Stimulated activated CD4-positive, alpha-beta T cell treated with anti-CD3 and anti-CD28 coated beads, Interleukin-4, amount 100 ng/mL, for 4 hours (primary cell): Measurements from ENCODE around the gene TMEM258.

Source experiments
- DNase-seq, 2 experiments: peaks; one replicate each; pipeline ENCODE4 v3.0.0-alpha.2; 2020

TMEM258 gene

DNA sequence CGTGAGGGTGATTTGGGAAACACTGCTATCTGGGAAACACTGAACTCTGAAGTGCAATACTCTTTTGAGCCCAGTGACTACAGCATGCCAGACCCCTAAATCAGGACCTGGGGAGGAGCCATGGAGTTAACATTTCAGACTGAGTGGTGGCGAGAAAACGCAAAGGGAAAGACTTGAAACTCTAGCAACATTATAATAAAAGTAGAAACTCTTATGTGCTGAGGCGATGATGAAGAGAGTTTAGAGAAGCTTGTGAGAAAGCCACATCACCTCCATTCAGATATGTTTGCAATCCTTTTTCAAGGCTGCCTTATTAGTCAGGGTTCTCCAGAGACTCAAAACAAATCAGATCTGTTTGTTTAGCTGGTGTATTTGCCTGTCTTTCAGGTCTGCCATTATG, 2.2 kb upstream of the TMEM258 start:
- DNase-seq: no peak

DNA sequence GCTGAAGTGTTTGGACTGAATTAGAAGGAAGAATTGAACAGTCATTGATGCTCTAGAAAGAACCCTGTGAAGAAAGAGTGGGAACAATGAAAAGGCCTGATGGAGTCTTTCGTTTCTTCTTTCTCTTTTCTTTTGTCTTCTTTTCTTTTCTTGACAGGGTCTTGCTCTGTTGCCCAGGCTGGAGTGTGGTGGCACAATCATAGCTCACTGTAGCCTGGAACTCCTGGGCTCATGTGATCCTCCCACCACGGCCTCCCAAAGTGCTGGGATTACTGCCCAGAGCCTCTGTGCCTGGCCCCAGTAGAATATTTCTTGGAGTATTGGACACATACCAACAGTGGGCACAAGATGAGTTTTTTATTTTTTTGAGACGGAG, 1.4 kb upstream of the TMEM258 start:
- DNase-seq: no peak

DNA sequence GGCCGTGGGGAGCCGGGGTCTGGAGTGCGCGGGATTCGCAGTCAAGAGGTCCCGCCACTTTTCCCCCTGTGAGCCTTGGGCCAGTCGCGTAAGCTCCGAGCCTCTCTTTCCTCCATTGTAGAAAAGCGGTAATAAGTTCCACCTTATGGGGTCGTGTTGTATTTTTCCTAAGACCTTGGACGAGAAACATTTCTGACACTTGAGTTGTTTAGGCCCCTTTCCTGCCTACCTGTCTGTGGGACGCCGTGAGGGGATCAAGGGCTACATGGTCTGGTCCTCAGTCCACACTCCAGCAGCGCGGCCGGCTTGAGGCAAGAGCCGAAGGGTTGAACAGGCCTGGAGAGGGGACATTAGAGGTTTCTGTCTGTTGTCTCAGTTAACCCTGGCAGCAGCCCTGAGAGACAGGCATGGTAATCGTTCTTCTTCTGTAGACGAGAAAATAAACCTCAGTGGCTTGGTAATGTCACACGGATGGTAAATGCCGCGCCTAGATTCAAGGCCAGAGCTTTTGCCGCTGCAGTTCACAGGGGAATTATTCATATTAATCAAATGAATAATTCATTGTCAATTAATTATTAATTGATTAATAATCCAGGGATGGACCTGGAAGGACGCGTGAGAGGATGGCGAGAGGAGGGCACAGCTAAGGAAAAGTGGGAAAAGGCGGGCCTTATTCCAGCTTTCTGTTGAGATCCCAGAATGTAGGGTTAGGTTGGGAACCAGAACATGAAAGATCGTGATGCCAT, 857 bp upstream of the TMEM258 start:
- no peak for DNase-seq

DNA sequence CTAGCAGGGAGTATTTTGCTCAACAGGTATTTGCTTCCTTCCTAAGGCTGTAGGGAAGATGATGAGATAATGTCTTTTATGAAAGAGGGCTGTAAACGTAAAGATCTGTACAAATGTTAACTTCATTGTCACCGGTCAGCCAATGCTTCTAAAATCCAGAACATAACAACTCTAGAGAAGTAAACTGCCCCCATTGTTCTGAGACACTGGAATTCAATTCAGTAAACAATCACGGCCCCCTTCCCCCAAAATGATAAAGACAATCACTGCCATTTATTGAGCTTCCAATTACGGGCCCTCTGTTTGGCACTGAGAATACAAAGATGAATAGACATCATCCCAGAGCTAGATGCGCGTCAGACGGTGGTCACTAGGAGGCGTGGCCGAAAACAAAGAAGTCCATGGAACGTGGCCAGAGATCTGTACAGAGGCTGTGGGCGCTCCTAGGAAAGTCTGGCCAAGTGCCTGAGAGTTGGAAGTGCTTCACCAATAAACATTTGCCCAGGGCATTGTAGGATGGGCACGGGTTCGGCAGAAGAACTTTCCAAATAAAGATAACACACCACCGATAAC, 576 bp downstream of the TMEM258 start:
- no peak for DNase-seq

DNA sequence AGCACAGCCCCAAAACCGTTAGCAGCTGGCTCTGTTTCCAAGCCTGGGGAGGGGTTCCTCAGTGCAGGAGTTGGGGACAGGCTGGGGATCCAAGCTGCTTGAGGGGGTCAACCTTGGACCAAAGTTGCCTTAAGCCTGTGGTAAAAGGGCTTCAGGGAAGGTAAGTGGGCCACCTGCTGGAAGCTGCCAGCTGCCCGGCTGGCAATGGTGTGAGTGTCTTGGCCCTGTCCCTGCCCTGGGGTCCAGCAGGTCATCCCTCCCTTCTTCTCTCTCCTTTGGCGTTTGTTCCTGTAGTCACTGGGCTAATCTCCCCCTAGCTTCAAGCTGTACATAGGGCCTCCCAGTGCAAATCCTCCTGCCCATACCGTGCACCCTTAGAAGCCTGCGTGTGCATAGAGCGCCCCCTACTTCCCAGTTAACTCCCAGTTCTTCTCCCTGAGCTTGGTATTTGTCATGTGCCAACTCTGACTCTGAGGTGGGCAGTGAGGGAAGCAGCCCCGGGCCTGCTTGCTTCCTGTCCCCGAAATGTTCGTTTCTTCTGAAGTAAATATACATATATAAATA, 4.4 kb downstream of the TMEM258 start:
- no peak for DNase-seq

DNA sequence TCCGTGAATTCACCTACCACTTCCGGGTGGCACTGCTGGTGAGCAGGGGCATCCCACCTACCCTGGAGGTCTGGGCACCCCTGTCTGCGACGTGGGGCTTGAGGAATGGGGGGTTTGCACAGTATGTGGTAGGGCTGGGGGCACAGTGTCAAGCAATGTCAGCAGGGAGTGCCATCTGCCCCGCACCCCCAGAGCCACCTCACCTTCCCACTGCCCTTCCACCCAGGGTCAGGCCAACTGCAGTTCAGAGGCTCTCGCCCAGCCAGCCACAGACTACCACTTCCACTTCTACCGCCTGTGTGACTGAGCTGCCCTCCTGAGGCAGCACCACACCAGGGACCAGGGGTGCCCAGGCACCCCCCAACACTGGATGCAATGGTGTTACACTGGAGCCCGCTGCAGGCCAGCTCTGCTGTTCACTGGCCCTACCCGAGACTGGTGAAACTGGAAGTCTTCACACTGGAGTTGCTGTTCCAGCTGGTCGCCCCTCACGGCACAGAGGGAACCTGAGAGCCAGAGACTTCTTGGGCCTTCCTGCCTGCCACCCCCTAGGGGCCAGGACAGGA, 6.5 kb downstream of the TMEM258 start:
- no peak for DNase-seq

DNA sequence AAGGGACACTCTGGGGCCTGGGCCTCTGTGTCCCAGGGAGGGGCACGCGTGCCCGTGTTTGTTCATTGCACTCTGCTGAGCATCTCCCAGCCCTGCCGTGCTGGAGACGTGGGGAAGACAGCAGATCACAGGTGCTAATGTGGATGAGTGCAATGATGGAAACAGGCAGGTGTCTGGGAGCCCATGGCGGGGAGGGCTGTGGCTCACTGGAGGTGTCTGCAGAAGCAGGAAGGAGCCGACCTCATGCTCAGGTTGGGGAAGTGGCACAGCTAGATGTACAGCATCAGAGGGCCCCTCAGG, 7.9 kb downstream of the TMEM258 start:
- DNase-seq: no peak

DNA sequence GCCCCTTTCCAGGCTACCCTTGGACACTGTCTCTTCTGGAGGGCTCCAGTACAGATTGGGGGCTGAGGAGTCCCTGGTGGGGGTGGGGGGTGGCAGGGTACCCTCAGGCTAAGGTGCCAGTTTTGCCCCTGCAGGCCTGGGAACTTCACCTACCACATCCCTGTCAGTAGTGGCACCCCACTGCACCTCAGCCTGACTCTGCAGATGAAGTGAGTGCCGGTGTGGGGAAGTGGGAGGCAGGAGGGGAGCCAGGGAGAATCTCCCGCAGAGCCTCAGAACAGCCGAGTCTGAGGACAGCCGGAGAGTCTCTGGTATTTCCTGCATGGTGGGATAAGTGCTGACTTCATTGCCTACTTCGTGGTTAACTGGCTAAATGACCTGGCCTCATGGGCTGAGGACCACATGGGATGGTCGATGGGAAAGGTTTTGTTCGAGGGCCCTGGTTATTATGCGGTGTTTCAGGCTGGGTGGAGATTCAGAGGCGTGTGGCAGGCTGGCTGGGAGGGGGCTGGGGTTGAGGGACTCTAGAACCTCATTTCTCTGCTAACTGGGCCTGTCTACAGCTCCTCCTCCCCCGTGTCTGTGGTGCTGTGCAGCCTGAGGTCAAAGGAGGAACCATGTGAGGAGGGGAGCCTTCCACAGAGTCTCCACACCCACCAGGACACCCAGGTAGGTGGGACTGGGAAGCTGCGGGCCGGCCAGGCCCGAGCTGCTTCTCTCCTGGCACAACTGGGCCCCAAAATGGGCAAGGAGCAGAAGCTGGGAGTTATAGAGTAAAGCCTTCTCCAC, 8.5 kb downstream of the TMEM258 start:
- DNase-seq: no peak

DNA sequence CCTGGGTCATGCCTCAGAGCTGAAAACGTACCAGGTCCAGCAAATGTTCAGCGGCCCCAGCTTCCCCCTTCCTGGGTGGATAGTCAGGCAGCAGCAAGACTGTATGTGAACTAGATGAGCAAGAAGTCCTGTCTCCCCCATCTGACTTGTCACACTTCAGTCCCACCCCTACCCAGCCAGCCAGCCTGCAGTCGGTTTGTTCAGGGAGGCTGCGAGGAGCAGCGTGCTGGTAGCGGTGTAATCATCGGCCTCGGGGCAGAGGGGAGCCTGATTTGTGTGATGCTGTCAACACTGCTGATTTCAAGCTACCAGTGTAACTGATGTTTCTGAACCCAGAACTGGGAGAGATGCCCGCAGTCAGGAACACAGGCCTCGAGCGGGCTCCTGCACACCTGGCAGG, 9.6 kb downstream of the TMEM258 start:
- DNase-seq: no peak

DNA sequence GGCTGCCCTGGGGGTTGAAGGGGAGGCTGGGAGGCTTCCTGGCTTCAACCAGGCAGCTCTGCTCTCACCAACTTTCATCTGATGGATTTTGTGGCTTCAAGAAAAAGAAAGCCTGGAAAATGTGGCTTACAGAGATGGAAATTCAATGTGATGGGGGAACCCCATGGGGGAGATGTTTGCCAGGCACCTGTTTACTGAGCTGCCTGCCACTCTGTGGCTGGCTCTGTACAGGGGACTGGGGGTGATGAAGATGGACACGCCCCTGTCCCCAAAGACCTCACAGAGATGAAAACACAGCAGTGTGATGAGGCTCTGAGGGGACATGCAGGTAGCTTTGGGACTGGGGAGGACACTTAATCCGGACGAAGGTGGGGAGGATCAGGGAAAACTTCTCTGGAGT, 10.1 kb downstream of the TMEM258 start:
- no peak for DNase-seq

DNA sequence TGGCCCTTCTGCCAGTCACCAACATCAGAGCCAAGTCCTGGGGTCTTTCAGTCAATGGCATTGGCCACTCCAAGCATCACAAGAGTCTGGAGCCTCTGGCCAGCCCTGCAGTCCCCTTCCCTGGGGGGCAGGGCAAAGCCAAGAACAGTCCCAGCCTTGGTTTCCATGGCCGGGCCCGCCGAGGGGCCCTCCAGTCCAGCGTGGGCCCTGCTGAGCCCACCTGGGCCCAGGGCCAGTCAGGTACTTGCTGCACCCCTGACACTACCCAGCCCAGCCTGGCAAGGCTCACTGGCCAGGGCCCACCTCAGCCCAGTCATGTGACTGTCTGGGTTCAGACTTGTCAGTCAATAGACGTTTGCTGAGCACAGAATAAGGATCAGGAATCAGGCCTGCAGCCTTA, 10.8 kb downstream of the TMEM258 start:
- no peak for DNase-seq

DNA sequence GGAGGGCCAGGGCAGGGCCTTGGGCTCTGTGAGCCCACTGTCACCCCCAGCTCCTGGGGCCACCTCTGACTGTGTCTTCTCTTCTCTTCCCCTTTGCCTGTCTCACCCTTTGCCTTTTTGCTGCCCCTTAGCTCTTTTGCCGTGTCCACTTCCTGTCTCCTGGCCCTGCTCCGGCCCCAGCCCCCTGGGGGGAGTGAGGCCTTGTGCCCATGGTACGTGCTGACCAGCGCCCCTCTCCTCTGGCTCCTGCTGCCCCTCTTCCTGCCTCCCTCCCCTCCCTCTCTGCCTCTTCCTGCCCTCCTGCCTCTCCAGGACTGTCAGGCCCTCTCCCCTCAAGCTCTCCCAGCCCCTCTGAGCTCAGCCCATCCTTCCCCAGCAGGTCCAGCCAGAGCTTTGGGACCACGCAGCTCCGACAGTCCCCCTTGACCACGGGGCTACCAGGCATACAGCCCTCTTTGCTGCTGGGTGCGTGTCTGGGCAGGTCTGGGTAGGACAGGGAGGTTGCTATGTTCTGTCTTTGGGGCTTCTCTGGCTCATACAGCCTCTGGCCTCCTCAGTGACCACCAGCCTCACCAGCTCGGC, 11.7 kb downstream of the TMEM258 start:
- no peak for DNase-seq

DNA sequence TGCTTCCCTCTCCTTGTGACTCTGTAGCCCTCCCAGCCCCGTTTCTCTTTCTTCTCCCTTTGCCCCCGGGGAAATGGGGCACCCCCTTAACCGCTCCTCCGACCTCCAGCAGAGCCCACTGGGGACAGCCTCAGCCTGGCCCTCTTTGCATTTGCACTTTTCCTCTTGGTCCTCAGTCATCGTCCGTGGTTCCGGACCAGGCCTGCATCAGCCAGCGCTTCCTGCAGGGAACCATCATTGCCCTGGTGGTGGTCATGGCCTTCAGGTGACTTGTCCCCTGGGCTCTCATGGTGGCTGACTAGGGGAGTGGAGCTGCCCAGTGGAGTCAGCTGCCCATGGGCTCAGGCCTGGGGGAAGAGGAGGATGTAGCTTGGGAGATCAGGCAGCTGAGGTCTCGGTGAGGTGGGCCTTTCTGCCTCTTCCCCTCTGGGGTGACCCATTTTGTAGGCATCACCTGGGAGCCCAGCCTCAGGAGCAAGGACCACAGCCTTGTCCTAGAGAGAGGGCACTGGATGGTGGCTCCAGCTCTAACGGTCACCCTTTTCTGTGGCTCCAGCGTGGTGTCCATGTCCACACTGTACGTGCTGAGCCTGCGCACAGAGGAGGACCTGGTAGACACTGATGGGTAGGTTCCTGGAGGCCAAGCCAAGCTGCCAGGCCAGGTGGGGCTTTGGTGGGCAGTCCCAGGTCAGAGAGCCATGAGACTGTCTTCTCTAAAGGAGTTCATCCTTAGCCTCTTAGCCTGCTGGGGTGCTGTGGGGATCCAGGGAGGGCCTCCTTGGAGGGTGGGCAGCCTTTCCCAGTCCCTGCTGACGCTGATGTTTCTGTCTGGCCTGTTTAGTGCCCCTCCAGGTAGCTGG, 12.5 kb downstream of the TMEM258 start:
- DNase-seq: no peak

DNA sequence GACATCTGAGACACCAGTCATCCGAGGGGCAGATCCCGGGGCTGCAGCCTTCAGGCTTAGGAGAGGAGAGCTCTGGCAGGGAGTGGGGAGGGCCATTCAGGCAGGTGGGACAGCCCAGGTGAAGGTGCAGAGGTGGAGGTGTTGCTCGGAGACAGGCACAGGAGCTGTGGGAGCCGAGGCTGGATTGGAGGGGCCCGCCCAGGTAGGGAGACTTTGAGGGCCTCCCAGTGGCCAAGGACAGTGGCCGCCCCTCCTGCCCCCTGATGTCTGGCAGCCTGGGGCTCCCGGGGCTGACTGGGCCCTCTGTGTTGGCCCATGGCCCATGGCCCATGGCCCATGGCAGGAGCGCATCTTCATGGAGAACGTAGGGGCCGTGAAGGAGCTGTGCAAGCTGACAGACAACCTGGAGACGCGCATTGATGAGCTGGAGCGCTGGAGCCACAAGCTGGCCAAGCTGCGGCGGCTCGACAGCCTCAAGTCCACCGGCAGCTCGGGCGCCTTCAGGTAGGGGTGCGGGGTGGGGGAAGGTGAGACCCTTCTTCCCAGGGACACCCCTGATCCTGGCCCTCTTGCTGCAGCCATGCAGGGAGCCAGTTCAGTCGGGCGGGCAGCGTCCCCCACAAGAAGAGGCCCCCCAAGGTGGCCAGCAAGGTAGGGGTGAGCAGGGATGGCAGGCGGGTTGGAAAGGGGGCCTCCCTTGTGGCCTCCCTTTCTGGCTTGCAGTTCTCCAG, 13.3 kb downstream of the TMEM258 start:
- DNase-seq: no peak

DNA sequence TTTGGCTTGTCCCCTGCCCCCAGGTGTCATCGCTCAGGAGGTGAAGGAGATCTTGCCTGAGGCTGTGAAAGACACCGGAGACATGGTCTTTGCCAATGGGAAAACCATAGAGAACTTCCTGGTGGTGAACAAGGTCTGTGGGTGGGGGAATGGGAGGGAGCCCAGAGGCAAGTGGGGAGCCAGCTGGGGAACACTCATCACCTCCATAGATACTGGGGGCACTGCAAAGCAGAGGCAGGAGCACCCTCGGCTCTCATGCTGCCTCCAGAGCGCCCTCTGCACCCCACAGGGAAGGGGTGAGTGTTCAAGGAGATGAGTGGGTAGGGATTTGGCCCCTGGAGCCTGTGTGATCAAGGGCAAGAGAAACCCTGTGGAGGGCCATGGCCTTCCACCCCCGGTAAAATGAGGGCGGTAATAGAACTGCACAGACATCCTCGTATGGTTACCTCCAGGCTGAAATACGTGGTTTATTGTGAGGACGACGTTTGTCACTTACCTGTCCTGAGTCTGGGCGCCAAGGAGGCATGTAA, 14.0 kb downstream of the TMEM258 start:
- no peak for DNase-seq

DNA sequence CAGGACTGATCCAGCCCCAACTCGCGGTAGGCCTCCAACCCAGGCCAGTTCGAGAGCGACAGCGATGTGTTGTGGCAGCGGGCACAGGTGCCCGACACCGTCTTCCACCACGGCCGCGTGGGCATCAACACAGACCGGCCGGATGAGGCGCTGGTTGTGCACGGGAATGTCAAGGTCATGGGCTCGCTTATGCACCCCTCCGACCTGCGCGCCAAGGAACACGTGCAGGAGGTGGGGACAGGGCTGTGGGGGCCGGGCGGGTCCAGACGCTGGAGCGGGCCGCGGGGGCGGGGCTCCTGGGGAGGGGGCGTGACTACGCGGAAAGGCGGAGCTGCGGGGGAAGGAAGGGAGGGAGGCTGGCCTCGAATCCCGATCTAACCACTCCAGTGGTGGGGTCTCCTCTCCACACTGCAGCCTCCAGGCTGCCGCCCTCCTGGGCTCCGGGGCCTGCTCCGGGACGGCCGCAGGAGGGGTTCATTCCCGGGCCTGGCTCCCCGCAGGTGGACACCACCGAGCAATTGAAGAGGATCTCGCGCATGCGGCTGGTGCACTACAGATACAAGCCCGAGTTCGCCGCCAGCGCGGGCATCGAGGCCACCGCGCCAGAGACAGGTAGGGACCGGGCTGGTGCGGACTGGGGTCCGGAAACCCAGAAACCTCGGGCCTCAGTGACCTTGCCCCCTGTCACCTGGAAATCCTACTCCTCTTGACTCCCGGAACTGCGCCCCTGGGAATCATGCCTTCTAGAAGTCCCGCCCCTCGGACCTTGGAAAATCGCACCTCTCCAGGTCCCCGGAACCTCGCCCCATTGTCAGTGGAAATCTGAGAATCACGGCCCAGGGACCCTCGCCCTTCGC, 14.9 kb downstream of the TMEM258 start:
- peak; percentile 57 to 66 for DNase-seq

DNA sequence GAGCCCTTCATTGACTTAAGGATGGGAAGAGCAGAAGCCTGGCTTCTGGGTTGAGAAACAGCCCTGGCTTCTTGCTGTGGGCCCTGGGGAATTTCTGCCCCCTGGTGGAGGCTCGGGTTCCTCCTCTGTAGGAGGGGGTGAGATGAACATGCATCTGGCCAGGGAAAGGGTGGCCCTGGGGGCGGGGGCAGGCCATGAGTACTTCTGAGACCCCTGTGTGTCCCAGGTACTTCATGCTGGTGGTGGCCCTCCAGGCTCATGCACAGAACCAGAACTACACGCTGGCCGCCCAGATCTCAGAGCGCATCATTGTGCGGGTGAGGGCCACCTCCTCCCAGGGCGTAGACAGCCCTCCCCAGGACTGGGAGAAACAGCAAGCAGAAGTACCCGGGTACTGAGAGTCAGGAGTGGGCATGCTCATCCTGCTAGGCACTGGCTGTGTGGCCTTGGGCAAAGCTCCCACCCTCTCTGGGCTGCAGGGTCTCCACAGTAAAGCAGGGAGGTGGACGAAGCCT, 15.8 kb downstream of the TMEM258 start:
- peak; percentile 37 to 53 for DNase-seq

DNA sequence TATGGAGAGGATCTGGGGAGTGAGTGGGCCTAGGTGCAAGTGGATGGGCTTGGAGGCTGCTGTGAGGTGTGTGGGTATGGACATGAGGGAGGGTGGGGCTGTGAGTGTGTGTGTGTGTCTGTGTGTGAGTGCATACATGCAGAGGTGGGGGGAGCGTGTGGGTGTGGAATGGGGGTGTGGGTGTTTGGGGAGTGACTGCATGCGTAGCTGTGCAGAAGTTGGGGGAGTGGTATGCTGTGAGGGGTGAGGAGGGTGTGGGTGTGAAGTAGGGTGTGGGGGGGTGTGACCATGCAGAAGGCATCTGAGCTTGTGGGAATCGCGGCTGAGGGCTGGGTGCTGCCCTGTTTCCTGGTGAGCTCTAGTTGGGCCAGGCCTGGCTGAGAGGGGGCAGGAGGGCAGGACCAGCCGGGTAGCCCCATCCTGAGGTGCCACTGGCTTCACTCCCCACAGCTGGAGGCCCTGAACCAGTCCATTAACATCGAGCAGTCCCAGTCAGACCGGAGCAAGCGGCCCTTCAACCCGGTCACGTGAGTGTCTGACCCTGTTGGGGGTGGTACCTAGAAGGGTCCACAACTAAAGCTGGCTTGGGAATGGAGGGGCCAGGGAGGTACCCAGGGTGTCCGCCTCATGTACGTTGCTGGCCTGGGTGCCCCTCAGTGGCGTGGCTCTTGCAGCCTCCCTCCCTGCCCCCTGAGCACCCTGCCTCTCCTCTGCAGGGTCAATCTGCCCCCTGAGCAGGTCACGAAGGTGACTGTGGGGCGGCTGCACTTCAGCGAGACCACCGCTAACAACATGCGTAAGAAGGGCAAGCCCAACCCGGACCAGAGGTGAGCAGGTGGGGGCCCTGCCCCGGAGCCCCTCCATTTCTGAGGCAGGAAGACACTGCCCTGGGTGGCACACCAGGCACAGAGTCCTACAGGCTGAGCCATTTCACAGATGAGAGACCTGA, 16.5 kb downstream of the TMEM258 start:
- DNase-seq: peak in 1 of 2 experiments; percentile 30

DNA sequence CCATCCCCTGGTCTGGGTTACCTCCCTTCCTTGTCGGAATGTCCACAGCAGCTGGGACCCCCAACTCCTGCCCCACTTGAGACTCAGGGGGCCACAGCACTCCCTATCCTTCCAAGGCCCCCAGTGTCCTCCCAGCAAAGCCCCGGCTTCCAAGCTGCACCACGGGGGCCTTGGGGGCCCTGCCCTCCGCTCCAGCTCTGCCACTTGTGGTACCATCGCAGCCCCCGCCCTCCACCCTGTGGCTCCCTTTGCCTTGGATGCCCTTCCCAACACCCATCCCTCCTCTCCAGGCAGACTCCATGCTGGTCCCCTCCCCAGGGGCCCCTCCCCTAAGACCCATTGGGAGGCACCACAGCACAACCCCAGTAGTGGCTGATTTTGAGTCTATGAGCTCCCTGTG, 17.3 kb downstream of the TMEM258 start:
- DNase-seq: no peak
